GM19463 (cell line): ENCODE data around the gene CBLL1.

ENCODE experiments used
- ATAC-seq: cut with Tn5 transposase; IDR thresholded peaks from one replicate; pipeline ENCODE4 v1.9.1; 2021; ENCODE audit warnings: mild to moderate bottlenecking, moderate library complexity; ENCODE audit not compliant: unreplicated experiment

Gene CBLL1

GRCh38 chr7:107743567-107744344, at the start of gene CBLL1:
Gene CBLL1, plus strand, starts transcription at chr7:107744142. Its CDS starts 22 bp downstream, at chr7:107744164.
- peak; percentile 90 for ATAC-seq

GRCh38 chr7:107694386-107694785, 49.6 kb upstream of the CBLL1 start:
- no peak for ATAC-seq

DNA sequence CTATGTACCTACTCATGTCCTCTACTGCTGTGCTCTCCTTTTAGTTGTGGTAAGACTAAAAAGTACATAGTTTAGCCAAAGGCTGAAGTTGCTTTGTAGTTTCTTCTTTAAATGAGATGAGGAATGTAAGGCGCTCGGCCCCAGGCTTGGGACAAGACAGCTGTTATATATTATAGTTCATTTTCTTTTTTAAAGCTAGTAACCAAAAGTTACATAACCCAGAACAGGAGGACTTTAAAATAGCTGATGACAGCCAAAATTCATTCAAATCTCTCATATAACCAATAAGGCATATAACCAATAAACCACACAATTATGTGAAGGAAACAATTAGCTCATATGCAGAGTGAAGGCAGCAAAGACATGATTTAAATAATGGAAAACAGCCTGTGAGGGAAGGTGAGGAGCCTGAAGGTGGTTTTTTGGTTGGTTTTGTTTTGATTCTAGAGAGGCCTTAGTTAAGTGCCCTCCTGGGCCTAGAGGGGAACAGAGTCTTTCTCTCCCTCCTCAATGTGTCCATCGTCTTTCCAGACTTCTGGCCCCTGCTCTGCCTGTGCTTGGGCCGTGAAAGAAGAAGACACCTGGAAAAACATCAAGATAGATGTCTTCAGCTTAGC, 47.5 kb upstream of the CBLL1 start:
- ATAC-seq: no peak

GRCh38 chr7:107697321-107698049, 46.5 kb upstream of the CBLL1 start:
- no peak for ATAC-seq

DNA sequence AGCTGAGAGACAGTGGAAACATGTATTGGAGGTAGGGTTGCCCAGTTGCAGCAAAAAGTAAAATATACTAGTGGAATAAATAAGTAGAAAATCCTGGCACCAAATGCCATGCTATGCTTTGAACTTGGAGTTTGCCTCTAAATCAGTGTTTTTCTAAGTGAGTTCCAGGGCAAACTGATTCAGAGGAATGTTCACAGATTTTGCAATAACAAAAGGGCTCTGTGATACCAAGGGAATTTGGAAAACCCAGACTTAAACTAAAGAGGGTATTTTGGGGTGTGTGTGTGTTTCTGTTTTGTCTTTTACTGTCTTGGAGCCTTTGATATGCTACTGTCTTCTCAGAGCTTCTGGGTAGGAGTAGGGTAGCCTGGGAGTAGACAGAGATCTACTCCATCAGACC, 43.4 kb upstream of the CBLL1 start:
- ATAC-seq: no peak

GRCh38 chr7:107701191-107701590, 42.8 kb upstream of the CBLL1 start:
- ATAC-seq: no peak

DNA sequence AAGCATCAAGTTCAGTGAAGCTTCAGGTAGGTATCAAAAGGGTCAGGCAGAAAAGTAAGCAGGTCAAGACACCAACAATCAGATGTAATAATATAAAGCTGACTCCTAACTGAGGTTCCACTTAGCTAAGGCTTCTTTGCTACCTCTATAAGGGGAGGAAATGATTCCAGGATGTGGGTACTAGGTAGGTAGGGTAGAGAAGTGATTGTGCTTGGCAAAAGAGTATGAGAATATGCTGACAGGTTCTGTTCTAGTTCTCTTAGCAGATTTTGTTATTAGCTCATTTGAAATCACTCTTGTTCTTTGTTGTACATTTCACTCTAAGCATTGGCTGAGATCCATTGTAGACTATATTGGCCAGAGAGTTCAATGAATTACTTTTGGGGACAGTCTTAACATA, 40.7 kb upstream of the CBLL1 start:
- ATAC-seq: no peak

DNA sequence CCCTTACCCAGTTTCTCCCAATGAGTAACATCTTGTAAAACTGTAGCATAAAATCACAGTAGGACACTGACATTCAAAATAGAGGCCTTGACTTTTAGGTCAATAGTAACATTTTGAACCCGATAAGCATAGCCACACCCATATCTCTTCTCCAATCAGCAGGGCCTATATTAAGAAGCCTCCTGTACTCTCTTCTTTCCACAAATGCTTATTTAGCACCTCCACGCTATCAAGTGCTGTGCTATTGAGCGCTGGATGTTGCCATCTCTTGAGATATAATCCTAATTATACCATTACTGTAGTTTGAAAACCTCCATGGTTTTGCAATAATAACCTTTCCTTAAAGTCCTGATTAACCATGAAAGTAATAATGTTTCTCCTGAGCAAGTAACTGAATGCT, 40.1 kb upstream of the CBLL1 start:
- no peak for ATAC-seq

- no peak for ATAC-seq
These were observed 35.0 kb upstream of the CBLL1 start for GRCh38 chr7:107708956-107709355.

- no peak for ATAC-seq
These were observed 32.6 kb upstream of the CBLL1 start for GRCh38 chr7:107711301-107711700.

DNA sequence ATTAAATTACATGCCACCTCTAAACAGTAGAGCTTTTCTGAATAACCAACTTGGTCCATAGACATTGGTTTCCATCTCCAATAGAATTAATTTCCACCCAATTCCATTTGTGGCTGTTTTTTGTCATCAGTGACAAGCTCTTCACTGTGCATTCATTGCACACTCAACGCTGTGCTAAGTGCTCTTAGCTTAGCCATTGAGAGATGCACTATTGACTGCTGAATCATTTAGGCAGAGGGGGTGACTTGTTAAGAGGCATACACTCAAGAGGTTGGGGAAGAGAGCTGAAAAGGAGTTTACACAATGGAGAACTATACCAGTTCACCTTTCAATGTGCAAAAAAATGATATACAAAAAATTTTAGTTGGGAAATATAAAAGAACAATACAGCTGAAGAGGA, 31.9 kb upstream of the CBLL1 start:
- ATAC-seq: no peak

DNA sequence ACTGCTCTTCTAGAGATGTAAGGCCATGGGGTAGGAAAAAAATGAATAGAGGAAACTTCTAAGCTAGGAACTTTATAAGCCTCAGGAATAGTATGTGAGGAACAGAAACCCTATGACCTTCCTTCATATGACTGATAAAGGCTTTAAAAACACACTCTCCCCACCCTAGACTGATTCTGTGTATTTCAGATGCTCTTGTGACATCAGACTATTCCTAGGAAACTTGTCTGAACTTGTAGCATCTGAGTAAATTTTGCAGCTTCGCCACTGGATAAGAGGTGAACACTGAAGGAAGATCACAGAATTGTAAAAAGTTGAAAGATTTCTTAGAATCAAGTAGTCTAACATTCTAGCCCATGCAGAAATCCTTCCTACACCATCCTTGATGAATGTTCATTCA, 31.0 kb upstream of the CBLL1 start:
- no peak for ATAC-seq

- no peak for ATAC-seq
These were observed 28.4 kb upstream of the CBLL1 start for GRCh38 chr7:107715531-107715930.

DNA sequence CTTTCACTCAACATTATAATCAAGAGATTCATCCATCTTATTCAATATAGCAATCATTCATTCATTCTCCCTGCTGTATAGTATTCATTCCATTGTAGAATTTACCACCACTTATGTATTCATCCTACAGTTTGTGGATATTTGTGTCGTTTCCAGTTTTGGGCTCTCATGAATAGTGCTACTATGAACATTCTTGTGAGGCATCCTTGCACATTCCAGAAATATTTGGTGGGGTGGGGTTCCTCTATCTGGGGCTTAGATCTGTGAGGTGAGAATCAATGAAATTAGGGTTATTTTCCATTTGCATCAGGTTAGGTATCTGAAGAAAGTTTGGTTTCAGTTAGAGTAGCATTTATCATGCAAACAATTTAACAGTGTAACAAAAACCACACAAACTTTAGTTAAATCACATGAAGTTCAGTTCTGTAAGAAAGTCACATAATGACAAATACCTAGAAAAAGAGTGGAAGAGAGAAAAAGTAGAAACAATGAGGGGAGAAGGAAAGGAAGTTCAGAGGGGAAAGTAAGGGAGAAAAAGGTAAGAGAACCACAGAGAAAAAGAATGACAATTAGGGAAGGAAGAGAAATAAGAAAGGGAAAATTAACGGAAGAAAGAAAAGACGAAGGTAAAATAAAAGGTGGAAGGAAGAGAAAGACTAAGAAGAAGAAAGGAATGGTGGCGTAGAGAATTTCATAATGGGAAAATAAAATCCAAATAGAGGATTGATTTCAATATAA, 25.3 kb upstream of the CBLL1 start:
- ATAC-seq: no peak

- ATAC-seq: no peak
These were observed 22.7 kb upstream of the CBLL1 start for GRCh38 chr7:107721286-107721685.

DNA sequence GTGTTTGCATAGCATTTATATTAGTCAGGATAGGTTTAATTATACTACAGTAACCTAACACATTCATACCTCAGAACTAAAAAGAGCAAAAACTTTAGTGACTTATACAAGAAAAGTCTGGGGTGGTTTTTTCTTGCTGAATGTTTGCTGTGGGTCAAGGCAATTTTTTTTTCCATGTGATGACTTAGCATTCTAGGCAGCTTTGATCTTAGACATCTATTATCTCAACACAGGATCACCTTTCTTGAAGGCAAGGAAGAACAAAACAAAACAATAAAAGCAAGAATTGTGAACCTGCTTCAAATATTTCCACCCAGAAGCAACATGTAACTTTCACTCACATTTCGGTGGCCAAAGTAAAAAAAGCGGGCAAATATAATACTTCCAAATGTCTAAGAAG, 20.7 kb upstream of the CBLL1 start:
- no peak for ATAC-seq

GRCh38 chr7:107725138-107725740, 18.7 kb upstream of the CBLL1 start:
- ATAC-seq: no peak

DNA sequence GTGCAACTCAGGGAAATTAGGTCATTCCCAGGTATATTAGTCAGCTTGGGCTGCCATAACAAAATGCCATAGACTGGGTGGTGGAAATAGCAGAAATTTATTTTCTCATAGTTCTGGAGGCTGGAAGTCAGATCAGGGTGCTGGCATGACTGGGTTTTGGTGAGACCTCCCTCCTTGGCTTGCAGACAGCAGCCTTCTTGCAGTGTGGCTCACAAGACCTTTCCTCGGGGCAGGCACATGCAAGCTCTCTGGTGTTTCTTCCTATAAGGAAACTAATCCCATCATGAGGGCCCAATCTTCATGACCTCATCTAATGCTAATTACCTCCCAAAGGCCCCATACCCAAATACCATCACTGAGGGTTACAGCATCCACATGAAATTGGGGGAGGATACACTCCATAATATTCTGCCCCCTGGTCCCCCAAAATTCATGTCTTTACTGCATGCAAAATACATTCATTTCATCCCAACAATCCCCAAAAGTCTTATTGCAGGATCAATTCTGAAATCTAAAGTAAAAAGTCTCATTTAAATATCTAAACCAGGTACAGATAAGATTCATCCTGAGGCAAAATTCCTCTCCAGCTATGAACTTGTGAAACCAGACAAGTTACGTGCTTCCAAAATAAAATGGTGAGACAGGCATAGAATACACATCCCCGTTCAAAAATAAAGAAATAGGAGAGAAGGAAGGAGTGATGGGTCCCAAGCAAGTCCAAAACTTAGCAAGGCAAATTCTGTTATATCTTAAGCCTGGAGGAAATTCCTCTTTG, 17.4 kb upstream of the CBLL1 start:
- no peak for ATAC-seq

- ATAC-seq: no peak
These were observed 15.7 kb upstream of the CBLL1 start for GRCh38 chr7:107728276-107728675.
